GM21515 (cell line): Measurements from ENCODE around the gene CYP2W1.
A peak's percentile ranks its signal among the peaks of the same experiment; 100 is the strongest.
"Not testable (repeated sequence)": the region's sequence is repeated elsewhere in the genome, so short reads cannot be mapped to it uniquely, and the experiment has no call there.

ENCODE experiments used
- ATAC-seq: cut with Tn5 transposase; IDR thresholded peaks from one replicate; pipeline ENCODE4 v1.9.1; 2021; ENCODE audit not compliant: unreplicated experiment

Gene CYP2W1, protein sequence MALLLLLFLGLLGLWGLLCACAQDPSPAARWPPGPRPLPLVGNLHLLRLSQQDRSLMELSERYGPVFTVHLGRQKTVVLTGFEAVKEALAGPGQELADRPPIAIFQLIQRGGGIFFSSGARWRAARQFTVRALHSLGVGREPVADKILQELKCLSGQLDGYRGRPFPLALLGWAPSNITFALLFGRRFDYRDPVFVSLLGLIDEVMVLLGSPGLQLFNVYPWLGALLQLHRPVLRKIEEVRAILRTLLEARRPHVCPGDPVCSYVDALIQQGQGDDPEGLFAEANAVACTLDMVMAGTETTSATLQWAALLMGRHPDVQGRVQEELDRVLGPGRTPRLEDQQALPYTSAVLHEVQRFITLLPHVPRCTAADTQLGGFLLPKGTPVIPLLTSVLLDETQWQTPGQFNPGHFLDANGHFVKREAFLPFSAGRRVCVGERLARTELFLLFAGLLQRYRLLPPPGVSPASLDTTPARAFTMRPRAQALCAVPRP

DNA sequence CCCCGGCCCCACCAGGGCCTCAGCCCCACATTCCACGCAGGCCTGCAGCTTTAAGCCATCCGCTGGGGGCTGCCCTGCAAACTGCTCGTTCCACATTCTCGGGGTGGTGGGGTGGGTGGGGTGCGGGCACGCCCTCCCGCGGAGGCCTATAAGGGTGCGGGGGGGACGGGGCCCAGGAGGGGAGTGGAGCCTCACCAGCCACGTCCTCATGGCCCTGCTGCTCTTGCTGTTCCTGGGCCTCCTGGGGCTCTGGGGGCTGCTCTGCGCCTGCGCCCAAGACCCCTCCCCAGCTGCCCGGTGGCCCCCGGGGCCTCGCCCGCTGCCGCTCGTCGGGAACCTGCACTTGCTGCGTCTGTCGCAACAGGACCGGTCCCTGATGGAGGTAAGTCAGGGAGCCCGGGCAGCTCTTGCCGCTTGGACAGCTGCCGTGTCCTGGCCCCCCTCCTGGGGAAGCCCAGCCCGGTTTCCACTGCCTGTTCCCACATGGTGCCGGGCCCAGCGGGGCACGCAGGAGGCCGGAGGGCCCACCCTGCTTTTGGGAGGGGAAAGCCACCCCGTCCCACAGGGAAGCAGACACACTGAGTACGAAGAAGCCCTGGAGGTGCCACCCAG, at the start of gene CYP2W1:
CYP2W1 (plus strand) TSS at position 178 of the 612 bp plus-strand sequence; CDS start at position 209, 31 bp downstream.
- ATAC-seq, result no peak

DNA sequence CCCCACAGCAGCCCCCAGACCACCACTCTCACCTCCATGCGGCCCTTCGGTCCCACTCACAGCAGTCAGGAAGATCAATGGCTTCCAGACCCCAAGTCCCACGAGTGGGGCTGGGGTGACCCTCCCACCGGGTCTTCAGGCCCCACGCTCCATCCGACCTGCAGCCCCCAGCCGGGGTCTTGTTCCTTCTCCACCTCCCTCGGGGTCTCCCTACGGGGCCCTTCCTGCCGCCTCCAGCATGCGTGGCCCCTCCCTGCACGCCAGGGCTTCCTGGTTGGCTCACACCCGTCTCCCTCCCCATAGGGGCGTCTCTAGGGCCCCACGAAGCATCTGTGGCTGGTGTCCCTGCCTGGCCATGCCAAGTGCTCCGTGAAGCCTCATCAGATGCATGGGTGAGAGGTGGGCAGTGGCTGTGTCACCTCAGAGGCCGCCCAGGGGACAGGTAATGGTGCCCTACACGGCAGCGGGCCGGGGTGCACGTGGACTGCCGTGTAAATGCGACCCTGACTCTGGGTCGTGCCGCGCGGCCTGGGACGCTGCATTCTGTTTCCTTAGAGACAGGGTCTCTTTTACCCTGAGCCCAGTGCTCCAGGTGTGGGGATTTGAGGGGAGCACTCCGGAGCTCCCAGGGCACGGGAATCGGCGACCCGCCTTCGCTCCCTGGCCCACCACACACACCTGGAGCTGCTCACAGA, 48.4 kb upstream of the CYP2W1 start:
- no peak for ATAC-seq

DNA sequence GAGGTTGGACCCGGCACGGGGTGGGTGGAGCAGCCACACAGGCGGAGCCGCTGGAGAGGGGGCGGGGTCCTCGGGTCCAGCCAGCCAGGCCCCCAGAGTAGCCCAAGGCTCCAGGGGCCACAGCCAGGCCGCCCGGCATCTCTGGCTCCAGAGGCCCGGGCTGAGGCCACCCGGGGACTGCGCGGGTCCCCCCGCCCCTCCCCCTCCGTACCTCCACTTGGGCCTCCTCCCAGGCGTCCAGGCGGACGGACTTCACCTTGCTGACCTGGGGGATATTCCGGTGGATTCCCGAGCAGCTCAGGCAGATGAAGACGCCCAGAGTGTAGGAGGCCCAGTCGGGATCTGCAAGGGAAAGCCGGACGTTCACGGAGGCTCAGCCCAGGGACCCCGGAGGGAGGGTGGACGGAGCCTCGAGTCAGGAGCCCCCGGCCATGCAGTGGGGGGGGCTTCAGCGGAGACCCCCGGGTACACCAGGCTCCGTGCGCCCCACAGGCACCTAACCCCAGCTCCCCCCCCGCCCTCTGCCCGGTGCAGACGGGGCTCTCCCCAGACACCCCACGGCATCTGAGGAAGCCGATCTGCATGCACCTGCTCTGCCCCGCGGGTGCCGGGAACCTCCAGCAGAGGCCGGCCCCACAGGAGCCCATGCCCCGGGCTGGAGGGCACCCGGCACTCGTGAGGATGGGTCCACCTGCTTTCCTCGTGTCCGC, 47.7 kb upstream of the CYP2W1 start:
- ATAC-seq, result no peak

DNA sequence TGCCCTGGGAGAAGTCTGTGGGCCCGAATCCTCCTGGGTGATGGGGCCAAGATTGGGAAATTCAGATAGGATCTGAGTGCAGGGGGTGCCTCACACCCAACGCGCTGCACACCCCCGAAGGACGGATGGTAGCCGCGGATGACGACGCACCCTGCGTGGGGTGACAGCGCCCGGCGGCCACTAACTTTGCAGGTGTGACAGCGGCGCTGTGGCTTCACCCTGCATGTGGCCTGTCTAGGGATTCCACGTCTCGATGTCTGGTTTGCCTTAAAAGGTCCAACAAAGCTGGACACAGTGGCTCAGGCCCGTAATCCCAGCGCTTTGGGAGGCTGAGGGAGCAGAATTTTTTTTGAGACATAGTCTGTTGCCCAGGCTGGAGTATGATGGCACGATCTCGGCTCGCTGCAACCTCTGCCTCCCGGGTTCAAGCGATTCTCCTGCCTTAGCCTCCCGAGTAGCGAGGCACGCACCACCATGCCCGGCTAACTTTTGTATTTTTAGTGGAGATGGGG, 47.1 kb upstream of the CYP2W1 start:
- no peak for ATAC-seq

DNA sequence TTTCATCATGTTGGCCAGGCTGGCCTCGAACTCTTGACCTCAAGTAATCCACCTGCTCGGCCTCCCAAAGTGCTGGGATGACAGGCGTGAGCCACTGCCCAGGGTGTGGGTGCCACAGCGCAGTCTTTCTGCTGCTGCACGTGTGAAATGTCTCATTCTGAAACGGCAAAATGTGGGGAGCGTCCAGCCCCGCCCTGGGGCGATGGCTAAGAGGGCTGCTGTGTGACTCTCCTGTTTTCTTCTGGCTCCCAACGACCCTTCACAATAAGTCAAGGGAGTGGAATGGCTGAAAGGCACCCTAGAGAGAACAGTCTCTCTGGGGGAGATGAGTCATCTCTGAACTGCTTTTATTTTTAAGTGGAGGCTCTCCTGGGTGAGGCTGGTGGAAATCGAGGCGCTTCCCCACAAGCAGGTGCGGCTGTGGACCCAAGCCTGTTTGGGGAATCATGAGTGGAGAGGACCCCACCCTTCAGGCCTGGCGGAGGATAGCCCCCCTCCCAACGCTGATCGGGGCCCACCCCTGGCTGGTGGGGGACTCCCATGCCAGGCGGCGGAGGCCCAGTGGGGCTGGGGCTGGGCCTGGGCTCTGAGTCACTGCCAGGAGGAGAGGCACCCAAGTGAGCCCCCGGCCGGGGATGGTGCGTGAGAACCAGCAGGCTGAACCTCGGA, 46.5 kb upstream of the CYP2W1 start:
- peak; percentile 67 for ATAC-seq

DNA sequence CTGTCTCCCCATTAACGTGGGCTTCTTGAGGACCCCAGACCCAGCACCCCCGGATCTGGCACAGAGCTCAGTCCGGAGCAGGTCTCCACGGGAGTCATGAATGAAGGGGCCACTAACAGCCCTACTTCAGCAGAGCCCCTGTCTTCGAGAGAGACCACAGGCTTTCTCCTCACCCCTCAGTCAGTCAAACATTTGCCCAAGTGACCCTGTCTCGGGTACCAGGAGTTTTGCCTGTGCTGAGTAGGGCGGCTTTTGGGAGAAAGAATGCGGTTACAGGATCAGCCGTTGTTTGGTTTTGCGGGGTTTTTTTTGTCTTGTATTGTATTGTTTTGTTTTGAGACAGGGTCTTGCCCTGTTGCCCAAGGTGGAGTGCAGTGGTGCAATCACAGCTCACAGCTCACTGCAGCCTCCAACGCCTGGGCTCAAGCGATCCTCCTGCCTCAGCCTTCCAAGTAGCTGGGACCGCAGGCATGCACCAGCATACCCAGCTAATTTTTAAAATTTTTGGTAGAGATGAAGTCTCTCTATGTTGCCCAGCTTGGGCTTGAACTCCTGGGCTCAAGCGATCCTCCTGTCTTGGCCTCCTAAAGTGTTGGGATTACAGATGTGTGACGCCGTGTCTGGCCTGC, 45.0 kb upstream of the CYP2W1 start:
- ATAC-seq, result no peak

DNA sequence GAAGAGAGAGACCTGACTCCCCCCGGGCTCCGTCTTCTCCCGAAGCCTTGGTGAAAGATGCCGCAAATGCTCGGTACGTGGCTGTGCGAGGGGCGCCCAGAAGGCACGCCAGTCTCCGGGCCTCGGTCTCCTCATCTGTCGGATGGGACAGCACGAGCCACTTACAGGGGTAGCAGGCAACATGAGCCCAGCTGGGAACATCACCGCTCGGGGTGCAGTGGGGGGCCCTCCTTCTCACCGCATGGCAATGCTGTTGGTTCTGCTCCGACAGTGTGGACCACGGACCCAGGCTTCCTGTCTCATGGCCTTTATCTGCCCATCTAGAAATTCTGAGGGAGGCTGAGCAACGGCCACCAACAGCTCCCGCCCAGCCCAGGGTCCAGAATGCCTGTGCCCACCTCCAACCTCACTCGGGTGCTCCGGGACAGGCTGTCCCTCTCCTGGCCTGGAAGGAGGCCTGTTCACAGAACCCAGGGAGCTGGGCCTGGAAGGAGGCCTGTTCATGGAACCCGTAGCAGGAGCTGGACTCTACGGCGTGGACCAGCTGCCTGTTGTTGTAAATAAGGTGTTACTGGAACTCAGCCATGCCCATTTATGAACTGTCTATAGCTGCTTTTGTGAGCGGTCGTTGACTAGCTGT, 44.3 kb upstream of the CYP2W1 start:
- no peak for ATAC-seq

DNA sequence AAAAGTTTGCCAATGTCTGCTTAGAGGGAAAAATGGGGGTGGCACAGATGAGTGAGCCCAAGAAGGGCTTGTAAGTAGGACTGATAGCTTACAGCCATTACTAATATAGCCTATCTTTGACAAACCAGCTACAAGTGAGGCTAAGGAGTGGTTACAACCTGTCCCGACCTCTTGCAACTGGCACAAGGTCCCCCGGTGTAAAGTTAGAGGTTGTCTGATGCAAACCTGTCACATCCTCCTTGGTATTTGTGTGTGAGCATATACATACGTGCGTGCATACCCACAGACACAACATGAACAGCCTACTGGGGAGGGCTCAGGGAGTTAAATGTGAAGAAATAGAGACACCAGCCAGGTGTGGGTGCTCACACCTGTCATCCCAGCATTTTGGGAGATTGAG, 43.1 kb upstream of the CYP2W1 start:
- no peak for ATAC-seq

DNA sequence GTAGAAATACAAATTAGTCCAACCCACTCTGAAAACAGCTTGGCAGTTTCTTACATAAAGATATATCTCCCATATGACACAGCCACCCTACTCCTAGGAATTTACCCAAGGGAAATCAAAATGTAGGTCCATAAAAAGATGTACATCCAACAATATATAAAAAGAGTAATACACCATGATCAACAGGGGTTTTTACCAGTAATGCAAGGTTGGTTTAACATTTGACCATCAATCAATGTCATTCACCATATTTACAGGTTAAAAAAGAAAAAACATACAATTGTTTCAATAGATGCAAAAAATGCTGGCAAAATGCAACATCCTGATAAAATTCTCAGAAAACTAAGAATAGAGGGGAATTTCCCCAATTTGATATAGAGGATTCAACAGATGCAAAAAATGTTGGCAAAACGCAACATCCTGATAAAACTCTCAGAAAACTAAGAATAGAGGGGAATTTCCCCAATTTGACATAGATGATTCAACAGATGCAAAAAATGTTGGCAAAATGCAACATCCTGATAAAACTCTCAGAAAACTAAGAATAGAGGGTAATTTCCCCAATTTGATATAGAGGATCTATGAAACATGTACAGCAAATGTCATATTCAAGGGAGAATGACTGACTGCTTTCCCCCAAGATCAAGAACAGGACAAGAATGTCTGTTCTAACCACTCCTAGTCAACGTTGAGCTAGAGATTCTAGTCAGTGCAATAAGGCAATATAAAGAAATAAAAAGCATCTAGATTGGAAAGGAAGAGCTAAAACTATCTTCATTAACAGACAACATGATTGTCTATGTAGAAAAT, 42.2 kb upstream of the CYP2W1 start:
- no peak for ATAC-seq

DNA sequence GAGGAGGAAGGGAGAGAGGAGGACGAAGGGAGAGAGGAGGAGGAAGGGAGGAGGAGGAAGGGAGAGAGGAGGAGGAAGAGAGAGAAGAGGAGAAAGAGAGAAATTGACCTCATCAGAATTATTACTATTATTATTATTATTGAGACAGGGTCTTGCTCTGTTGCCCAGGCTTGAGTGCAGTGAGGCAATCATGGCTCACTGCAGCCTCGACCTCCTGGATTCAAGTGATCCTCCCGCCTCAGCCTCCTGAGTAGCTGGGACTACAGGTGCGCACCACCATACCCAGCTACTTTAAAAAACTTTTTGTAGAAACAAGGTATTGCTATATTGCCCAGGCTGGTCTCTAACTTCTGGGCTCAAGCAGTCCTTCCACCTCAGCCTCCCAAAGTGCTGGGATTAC, 39.2 kb upstream of the CYP2W1 start:
- ATAC-seq, result not testable (repeated sequence)

DNA sequence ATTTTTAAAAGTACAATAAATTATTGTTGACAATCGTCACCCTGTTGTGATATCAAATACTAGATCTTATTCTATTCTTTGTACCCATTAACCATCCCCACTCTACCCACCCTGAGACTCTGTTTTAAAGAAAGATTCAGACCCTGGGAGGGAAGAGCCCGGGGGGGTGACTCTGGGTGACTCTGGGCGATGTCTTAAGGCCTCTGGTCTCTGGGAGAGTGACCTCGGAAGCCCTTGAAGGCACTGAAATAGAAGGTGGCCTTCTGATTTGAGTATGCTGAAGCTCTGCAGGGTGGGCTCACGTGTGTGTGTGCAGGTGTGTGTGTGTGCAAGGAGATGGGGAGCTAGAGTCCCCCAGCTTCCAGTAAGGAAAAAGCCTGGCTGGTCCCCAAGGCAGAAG, 38.2 kb upstream of the CYP2W1 start:
- ATAC-seq, result no peak

DNA sequence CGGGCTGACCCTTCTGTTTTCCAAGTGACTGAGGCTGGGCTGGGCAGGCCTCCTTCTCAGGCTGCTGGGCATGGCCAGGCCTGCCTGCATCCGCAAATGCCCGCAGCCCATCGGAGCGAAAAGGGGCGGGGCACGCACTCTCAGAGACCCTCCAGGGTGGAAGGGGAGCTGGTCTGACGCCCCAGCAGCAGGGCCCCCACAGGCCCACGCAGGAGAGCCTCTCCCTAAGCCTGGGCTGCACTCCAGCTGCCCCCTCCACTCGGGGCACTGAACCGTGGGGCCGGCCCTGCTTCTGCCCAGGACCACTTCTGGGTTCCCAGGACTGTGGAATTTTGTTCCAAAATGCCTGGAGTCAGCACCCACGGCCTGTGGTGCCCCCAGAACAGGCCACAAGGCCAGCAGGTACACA, 37.8 kb upstream of the CYP2W1 start:
- no peak for ATAC-seq

DNA sequence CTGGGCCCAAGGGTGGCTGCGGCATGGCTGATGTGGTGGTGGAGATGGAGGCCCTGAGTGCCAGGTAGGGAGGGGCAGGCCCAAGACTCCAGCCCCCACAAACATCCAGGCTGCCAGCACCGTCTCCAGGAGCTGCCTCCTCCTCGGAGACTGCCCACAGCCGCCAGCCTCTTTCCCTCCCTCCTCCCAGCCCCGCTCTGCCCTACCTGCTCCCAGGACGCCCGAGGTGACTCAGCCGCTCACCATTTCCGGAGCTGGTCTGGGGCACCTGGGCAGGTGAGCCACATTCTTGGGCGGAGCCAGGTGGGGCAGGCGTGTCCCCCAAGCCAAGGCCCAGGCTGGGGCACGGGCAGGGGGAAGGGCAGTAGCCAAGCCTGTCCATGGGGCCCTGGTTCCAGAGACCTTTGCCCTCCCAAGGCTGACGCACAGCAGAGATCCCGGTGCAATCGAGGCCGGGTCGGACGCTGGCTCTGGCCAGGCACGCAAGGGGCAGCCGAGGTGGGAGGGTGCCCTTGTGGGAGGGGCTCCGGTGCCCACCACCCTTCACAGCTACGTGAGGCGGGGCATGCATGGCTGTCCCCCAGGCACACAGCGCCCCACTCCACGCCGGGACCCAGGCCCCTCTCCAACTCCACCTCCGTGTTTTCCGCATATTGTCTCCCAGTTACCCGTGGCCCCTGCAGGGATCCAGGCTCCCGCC, 37.3 kb upstream of the CYP2W1 start:
- no peak for ATAC-seq

DNA sequence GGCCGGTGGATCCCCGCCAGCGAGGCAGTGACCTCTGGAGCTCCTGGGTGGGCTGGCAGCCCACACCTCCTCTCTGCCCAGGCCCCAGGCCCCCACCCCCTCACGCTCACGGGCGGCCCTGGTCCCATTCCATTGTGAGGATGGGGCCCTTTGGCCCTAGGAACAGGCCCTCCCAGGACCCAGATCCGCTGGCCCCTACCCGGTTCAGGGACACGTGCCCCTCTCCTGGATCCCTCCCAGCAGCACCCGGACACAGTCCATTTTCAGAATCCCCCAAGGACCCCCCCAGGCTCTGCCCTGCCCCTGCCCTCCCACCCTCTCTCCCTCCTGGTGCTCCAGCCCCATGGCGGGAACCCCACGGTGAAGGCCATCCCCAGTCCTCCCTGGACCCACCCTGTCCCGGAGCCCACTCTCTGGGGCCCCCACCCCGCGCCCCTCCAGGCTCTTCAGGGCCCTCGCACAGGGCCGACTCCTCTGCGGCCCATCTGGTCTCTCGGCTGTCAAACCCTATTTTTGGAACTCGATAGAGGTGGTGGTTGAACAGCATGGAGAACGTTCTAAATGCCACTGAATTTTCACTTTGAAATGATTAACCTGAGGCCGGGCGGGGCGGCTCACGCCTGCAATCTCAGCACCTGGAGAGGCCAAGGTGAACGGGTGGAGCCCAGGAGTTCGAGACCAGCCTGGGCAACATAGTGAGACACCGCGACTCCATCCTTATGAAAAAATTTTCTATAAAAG, 36.6 kb upstream of the CYP2W1 start:
- ATAC-seq, result no peak

DNA sequence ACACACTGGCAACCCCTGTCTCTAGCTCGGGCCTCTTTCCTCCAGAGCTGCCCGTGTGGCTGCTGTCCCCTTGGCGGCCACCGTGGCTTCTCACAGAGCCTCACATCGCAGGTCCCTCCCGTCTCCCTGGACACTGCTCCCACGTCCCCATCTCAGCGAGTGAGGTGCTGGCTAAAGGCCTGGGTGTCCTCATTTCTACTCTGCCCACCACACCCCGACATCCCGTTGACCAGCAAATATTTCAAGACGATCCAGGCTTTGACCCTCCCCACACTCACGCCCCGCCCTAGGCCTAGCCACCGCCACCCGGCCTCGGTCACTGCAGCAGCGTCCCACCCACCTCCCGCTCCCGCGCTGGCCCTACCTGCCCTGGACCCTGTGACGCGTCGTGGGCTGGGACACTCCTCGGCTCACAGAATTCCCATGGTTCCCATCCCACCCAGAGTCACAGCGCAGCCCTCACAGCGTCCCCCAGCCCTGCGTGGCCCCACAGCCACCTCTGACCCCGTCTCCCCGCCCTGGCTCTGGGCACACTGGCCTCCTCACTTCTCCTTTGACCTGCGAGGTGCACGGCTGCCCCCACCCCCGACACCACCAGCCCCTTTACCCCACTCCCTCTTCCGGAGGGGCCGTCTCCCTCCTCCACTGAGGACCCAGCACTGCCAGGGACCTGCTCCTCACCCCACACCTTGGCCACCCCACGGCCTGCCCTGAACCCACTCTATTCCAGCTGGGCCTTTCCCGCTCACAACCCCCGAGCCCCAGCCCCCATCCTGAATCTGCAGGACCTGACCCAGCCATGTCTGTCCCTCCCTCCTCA, 35.4 kb upstream of the CYP2W1 start:
- no peak for ATAC-seq
